K562 (cell line): ENCODE results near the gene RGR. TPM values are rescaled to one million over a fixed set of nuclear protein-coding genes. Genes with fewer than 3 reads are reported as not detected.

Experiments used
- BCOR ChIP-seq: fragments of 450-650 bp; IDR thresholded peaks from 2 replicates; pipeline ENCODE4 v1.6.1; 2016
- CREM ChIP-seq: IDR thresholded peaks from 2 replicates; pipeline ENCODE4 v1.6.1; 2014; ENCODE audit warnings: antibody characterized with exemption, low read depth
- FOXJ2 ChIP-seq: fragments of 200-800 bp; sonication (Bioruptor generic); IDR thresholded peaks from 2 replicates; pipeline ENCODE4 v1.6.1; 2016; ENCODE audit warnings: missing genetic modification characterization, missing compliant biosample characterization
- SPI1 ChIP-seq: IDR thresholded peaks from 2 replicates; pipeline ENCODE4 v1.6.1; 2011; ENCODE audit warnings: low read depth, low read length, control low read depth, borderline replicate concordance
- polyA plus RNA-seq, 8 experiments: library from polyadenylated mRNA; depleted of rRNA in 4 of 8; stranded (reverse) in 5 of 8; unstranded in 3 of 8; fragments of >200 nt; fragmentation: Nextera tagmentation in 2 of 8; fragmentation: Illumina TruSeq in 1 of 8; extraction: Ambion mirVana in 2 of 8; extraction: Trizol in 1 of 8; gene quantifications; 2 replicates each; pipeline versions ENCODE4 v1.2.1 to v1.2.3, GENCODE V29; 2011 to 2014; ENCODE audit warnings: inconsistent platforms in 1 of 8, missing spikeins in 1 of 8
- total RNA-seq, 7 experiments: library from RNA; depleted of rRNA in 6 of 7; stranded (reverse); fragments of >200 nt in 6 of 7; fragmentation: Illumina TruSeq in 2 of 7; extraction: Trizol in 2 of 7; gene quantifications; 2 replicates each; pipeline versions ENCODE4 v1.2.1 to v1.2.3, GENCODE V29; 2011 to 2021; ENCODE audit warnings: low replicate concordance in 1 of 7
- TF ChIP-seq, protein P1 (sequence below): fragments of 450-650 bp; IDR thresholded peaks from 2 replicates; pipeline ENCODE4 v1.6.1; 2017; ENCODE audit warnings: antibody characterized with exemption, mild to moderate bottlenecking

The RGR gene
- total and polyA plus RNA-seq, 9 of the 15 experiments (the other 6 are each of a cell fraction or from before 2014, with no cell fraction given): not detected

DNA sequence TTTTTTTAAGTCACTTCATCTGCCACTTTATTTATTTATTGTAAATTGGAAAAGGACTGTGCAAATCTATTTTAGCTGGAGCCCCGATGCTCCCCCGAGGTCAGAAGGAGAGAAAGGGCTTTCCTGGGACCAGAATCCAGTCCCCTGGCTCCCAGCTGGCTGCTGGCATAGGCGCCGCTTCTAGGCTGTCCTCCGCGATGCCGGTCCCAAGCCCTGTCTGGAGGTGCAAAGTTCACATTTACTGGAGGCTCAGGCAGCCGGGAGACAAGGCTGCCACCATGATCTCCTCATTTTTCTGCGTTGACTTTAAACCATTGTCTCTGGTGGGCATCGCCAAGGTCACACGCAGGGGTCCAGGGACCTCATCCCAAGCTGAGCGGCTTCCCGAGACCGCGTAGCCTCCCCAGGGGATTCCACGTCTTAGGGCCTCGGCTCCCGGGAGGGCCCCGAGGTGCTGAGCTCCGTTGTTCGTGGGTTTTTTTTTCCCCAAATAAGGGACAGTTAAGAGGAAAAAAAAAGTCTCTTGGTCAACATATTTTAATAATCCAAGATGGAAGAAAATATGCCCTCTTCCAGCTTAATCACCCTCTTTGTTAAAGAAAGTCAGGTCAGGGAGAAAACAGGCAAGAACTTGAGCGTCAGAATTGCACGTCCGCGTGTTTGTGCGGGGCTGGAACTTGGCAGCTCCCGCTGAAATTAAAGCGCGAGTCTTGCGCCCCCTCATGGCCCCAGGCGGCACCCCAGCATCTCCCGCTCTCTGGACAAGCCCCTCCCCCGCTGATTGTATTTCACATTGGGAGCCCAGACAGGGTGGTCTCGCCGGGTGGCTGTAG, 11.9 kb downstream of the RGR start (continued):
- TF ChIP-seq, protein P1, sequence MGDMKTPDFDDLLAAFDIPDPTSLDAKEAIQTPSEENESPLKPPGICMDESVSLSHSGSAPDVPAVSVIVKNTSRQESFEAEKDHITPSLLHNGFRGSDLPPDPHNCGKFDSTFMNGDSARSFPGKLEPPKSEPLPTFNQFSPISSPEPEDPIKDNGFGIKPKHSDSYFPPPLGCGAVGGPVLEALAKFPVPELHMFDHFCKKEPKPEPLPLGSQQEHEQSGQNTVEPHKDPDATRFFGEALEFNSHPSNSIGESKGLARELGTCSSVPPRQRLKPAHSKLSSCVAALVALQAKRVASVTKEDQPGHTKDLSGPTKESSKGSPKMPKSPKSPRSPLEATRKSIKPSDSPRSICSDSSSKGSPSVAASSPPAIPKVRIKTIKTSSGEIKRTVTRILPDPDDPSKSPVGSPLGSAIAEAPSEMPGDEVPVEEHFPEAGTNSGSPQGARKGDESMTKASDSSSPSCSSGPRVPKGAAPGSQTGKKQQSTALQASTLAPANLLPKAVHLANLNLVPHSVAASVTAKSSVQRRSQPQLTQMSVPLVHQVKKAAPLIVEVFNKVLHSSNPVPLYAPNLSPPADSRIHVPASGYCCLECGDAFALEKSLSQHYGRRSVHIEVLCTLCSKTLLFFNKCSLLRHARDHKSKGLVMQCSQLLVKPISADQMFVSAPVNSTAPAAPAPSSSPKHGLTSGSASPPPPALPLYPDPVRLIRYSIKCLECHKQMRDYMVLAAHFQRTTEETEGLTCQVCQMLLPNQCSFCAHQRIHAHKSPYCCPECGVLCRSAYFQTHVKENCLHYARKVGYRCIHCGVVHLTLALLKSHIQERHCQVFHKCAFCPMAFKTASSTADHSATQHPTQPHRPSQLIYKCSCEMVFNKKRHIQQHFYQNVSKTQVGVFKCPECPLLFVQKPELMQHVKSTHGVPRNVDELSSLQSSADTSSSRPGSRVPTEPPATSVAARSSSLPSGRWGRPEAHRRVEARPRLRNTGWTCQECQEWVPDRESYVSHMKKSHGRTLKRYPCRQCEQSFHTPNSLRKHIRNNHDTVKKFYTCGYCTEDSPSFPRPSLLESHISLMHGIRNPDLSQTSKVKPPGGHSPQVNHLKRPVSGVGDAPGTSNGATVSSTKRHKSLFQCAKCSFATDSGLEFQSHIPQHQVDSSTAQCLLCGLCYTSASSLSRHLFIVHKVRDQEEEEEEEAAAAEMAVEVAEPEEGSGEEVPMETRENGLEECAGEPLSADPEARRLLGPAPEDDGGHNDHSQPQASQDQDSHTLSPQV: 0 out of 2 replicates have a peak, but pooled peaks have one; percentile 57
- TF ChIP-seq FOXJ2 (tag): no peak
- TF ChIP-seq SPI1: no peak
- peak; percentile 8; the same call in 1 of the 2 replicates for TF ChIP-seq BCOR
- TF ChIP-seq CREM: 0 out of 2 replicates have a peak, but pooled peaks have one; percentile 62
- TF ChIP-seq, all 486 proteins: peak for 87
